T-helper 1 cell (primary cell): Measurements from ENCODE around the gene HSP90AA1.
"Not testable (repeated sequence)": the region's sequence is repeated elsewhere in the genome, so short reads cannot be mapped to it uniquely, and the experiment has no call there.

Experiments used
- DNase-seq, 5 donors: peaks; one replicate each; pipeline ENCODE4 v3.0.0-alpha.2; 2012 to 2020
- total RNA-seq, 4 donors: gene quantifications; one replicate each; lab custom pipeline; 2026; lab: John Stamatoyannopoulos, UW

HSP90AA1 gene
- total RNA-seq = 1,109 to 2,076 (median 1,643) reads per million in 4 donors

DNA sequence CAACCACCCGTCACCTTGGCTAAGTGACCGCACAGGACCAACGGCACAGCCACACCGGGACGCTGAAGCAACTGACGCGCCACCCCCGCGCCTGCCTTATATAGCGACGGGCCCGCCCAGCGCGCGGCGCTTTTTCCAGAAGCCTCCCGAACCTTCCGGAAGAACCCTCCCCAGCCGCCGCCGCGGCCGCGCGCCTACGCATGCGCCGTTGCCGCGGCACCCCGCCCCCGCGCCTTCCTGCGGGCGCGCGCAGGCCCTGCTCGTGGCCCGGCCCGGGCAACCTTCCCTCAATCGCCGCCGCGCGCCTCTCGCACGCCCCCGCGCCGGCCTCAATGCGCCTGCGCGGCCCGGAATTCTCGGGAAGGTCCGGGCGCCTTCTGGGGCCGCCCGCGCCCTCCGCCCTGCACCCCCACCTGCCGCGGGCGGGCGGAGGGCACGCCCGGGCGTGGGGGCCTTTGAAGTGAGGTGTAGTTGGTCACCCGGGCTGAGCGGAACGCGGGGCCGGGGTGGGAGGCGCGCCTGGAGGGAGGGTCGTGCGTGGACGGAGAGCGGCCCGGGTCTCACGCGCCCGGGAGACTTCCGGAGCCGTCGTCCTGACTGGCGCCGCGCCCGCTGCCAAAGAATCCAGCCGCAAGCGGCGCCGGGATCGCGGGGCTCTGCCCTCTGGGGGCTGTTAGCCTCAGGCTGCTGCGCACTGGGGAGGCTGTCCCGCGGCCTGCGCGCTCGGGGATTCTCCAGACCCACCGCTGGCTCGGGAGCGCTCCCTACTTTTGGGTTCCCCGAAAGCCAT lies at the start of gene HSP90AA1:
HSP90AA1 (minus strand) TSS at position 73 of the 790 bp plus-strand sequence. CDS start 666 bp downstream, outside the sequence.
- DNase-seq = peak; percentile 83 to 95 (median 93)

GRCh38 chr14:102135456-102135855 lies 48.6 kb upstream of the HSP90AA1 start:
- DNase-seq = not testable (repeated sequence)

- not testable (repeated sequence) for DNase-seq
Measured at GRCh38 chr14:102134719-102135118, 47.9 kb upstream of the HSP90AA1 start.

DNA sequence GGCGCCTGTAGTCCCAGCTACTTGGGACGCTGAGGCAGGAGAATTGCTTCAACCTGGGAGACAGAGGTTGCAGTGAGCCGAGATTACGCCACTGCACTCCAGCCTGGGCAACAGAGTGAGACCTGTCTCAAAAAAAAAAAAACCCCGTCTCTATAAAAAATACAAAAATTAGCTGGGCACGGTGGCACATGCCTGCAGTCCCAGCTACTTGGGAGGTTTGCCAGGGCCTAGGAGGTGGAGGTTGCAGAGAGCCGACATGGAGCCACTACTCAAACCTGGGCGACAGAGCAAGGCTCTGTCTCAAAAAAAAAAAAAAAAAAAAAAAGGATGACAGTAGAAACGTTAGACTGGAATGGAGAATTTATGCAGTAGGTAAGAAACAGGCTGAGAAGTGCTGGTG lies 47.2 kb upstream of the HSP90AA1 start:
- DNase-seq = not testable (repeated sequence)

- no peak for DNase-seq
Measured at GRCh38 chr14:102131741-102132140, 44.9 kb upstream of the HSP90AA1 start.

DNA sequence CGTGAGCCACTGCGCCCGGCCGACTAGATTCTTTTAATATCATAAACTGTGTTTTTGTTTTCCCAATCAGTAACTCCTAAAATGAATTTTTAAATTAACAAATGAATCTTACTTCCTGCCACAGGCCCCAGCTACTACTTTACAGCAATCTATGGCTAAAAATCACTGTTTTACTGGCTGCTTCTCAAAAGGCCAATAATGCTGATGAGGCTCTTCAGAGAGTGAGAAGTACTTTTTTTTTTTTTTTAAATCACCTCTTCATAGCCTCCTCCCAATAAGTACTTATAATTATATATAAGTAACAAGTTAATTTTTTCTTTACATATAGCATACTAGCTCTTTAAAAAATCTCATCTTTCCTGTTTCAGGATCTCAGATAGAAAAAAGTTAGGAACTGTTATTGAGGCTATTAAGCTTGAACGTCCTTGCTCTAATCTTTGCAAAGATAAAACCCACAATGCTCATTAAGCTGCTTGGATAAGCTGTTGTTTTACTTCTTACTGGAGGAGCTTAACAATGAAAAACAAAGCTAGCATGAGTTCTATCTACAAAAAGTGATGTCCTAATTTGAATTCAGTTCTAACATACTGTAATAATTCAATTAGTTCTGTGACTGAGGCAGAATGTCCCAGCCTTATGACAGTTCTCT lies 40.1 kb upstream of the HSP90AA1 start:
- no peak for DNase-seq

DNA sequence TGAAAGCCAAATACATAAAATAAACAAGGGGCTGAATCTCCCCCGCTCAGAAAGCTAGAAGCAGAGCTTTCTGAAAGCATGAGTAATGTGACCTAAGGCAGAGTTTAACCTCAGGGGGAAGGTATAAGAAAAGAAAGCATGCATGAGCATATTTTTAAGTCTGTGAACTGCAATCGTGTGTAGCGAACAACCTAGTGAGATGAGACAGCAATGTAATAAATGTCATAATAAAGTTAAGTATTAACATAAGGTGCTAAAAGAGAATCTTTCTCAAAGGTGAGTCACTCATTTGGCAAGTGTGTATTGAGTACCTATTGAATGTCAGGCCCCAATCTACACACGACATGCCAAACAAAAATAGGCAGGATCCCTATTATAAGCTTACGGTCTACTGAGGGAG lies 38.7 kb upstream of the HSP90AA1 start:
- no peak for DNase-seq

GRCh38 chr14:102124419-102124818 lies 37.6 kb upstream of the HSP90AA1 start:
- DNase-seq = no peak

- DNase-seq = no peak
Measured at GRCh38 chr14:102121567-102121966, 34.7 kb upstream of the HSP90AA1 start.

- no peak for DNase-seq
Measured at GRCh38 chr14:102120888-102121287, 34.0 kb upstream of the HSP90AA1 start.

- DNase-seq = no peak
Measured at GRCh38 chr14:102117852-102118251, 31.0 kb upstream of the HSP90AA1 start.

- no peak for DNase-seq
Measured at GRCh38 chr14:102116361-102117180, 29.7 kb upstream of the HSP90AA1 start.

DNA sequence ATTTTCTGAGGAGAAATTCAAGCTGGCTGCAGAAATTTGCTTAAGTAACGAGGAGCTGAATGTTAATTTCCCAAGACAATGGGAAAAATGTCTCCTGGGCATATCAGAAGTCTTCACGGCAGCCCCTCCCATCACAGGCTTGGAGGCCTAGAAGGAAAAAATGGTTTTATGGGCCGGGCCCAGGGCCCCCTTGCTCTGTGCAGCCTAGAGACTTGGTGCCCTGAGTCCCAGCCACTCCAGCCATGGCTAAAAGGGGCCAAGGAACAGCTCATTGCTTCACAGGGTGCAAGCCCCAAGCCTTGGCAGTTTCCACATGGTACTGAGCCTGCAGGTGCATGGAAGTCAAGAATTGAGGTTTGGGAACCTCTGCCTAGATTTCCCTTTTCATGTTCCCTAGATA lies 24.3 kb upstream of the HSP90AA1 start:
- no peak for DNase-seq

DNA sequence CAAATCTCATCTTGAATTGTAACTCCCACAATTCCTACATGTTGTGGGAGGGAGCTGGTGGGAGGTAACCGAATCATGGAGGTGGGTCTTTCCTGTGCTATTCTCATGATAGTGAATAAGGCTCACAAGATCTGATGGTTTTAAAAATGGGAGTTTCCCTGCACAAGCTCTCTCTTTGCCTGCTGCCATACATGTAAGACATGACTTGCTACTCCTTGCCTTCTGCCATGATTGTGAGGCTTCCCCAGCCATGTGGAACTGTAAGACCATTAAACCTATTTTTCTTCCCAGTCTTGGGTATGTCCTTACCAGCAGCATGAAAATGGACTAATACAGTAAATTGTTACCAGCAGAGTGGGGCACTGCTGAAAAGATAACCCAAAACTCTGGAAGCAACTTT lies 22.5 kb upstream of the HSP90AA1 start:
- DNase-seq = not testable (repeated sequence)

DNA sequence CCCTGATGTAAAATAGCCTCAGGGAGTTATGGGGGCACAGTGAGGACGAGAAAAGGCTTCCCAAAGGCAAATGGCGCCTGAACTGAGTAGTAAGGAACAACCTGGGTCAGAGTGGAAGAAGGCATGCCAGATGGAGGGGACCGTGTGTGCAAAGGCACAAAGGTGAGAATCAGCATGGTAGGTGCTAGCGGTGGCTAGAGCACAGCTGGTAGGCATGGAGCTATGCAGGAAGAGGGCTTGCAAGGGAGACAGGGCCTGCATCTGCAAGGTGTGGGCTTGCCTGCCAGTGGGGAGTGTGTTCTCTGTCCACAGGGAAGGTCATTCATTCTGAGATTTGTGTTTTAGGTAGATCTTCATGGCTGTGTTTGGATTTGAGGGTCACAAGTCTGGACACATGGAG lies 18.5 kb upstream of the HSP90AA1 start:
- DNase-seq = no peak

DNA sequence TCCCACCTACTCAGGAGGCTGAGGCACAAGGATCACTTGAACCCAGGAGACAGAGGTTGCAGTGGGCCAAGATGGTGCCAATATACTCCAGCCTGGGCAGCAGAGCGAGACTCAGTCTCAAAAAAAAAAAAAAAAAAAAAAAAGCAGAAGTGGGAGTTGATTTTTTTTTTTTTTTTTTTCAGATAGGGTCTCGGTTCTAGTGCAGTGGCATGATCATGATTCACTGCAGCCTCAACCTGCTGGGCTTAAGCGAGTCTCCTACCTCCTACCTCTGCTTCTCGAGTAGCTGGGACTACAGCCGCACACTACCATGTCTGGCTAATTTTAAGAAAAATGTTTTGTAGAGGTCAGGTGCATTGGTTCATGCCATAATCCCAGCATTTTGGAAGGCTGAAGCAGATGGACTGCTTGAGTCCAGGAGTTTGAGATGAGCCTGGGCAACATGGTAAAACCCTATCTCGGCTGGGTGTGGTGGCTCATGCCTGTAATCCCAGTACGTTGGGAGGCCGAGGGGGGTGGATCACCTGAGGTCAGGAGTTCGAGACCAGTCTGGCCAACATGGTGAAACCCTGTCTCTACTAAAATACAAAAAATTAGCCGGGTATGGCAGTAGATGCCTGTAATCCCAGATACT lies 16.3 kb upstream of the HSP90AA1 start:
- DNase-seq = no peak

DNA sequence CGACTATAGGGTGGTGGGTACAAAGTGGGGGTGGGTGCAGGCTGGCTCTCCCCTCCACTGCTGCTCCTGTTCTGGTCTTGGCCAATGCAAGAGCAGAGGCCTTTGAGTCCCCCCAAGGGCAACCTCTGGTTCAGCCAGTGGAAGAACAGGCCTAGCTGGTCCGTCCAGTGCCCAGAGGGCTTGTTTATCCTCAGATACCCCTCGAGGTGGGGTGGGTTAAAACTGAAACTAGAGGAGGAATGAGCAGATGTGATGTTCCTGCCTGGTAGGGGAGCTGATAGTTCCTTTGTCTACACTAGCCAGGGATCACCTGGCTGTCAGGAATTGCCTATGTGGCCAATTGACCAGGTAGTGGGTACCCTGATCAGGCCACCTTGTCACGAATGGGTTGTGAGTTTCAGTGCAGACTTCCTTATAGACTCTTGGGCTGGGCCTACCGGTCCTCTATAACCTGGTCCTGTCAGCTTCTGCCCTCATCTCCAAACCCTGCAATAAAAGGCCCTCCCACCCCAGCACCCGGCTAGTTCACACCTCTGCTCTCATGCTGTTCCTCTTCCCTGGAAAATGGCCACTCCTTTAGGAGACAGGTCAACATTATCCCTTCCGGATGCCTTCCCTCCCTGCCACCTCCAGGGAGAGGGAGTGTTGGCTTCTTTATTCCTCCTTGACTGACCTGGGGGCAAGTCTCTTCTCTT lies 10.7 kb upstream of the HSP90AA1 start:
- no peak for DNase-seq

DNA sequence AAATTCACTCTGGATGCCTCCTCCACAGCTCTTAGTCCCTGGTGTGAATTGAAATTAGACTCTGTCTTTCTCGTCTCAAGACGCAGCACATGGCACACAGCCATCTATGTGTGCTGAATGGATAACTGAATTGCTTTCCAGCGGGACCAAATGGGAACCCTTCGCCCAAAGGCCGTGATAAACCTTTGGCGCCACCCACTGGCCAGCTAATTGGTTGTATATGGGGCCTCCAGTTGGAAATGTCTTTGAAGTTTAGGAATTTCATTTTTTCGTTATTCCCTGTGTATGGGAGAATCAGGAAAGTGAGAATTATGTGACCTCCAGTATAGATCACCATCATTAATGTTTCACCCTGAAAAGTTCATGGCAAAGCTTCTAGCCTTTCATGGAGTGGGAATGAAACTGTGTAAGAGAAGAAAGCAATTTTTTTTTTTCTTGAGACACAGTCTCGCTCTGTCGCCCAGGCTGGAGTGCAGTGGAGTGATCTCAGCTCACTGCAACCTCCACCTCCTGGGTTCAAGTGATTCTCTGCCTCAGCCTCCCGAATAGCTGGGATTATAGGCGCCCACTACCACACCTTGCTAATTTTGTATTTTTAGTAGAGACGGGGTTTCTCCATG lies 9.8 kb upstream of the HSP90AA1 start:
- peak; percentile 46 to 63 (median 55) for DNase-seq

DNA sequence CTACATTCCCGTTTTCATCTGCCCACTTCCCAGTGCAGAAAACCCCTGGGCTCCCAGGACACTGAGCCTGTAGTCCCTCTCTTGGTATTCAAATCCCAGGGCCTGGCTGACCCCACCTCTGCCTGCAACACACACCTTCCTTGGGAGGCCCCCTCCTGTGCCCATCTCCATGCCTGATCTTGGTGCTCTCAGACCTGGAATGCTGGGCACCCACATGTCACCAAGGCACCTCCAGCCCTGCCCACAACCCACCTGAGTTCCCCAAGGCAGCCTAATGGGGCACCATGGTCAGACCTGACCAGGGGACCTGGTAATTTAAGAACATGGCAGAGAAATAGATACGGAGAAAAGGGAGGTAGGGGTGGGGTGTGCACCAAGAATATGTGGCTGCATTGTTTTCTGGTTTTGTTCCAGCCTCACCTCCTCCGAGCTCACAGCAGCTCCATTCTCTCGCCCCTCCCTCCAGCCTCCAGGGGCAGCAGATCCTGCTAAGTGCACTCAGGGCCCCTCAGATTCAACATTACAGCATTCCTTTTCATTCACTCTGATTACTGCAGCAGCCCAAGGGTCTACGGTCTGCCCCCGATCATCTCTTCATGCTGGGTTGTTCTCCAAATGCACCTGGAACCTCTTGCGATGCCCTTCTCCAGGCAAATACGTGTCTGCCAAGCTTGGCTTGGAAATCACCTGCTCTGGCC lies 9.2 kb upstream of the HSP90AA1 start:
- DNase-seq = no peak

DNA sequence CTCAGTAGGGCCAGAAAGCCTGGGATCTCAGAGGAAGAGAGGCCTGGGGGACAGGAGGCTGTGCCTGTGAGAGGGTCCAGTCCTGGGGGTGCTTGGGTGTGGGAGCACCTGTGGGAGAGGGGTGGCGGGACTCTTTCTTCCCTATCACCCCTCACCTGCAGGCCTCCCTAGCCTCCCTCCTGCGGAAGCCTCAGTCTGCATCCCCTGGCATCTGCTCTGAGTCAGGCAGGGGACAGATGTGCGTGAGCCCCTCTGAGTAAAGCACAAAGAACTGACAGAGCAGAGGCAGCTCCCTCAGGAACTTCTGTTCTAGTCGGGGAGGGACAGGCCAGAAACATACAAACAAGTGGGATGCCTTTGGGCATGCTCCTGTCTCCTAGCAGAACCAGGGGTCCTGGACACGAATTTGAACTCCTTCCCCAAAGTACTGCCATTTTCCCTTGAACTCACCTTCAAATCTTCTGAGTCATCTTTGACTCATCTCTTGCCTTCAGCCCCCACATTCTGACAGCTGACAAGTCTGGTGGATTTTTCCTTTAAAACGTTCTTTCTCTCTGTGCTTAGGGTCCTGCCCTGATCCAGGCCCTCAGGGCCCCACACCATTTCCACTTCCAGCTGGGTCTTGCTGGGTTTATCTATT lies 8.5 kb upstream of the HSP90AA1 start:
- DNase-seq = no peak
